Testis (tissue), 3 donors: Measurements from ENCODE around the gene SH2B3. TPM values are rescaled to one million over a fixed set of nuclear protein-coding genes. Genes with fewer than 3 reads are reported as not detected.

Experiments
- DNase-seq: peaks from one replicate; pipeline ENCODE4 v3.0.0-alpha.2; 2019
- H3K27ac ChIP-seq, 2 donors: fragments of 200-600 bp; sonication (generic); one replicate each; pipeline ENCODE4 v1.5.1; 2019
- H3K27me3 ChIP-seq: fragments of 200-600 bp; sonication (generic); one replicate; pipeline ENCODE4 v1.5.1; 2019
- H3K36me3 ChIP-seq: fragments of 200-600 bp; sonication (generic); one replicate; pipeline ENCODE4 v1.5.1; 2017; ENCODE audit warnings: low read depth; ENCODE audit errors: missing control alignments
- H3K4me1 ChIP-seq: fragments of 200-600 bp; sonication (generic); one replicate; pipeline ENCODE4 v1.5.1; 2019
- H3K4me3 ChIP-seq, 2 donors: fragments of 200-600 bp; sonication (generic); one replicate each; pipeline ENCODE4 v1.5.1; 2017 to 2019
- H3K9me3 ChIP-seq: fragments of 200-600 bp; sonication (generic); one replicate; pipeline ENCODE4 v1.5.1; 2017
- CTCF ChIP-seq, 3 experiments: fragments of 450-650 bp in 2 of 3; fragments of 200-600 bp in 1 of 3; sonication (generic) in 1 of 3; IDR thresholded peaks; one replicate each; pipeline ENCODE4 v1.5.1; 2016 to 2019; ENCODE audit warnings: antibody characterized with exemption in 3 of 3, mild to moderate bottlenecking in 2 of 3, moderate library complexity in 1 of 3
- POLR2A ChIP-seq: fragments of 450-650 bp; IDR thresholded peaks from one replicate; pipeline ENCODE4 v1.6.1; 2017; ENCODE audit warnings: antibody characterized with exemption, mild to moderate bottlenecking, moderate library complexity
- WGBS, 2 donors: methylation state at CpG; one replicate each; pipeline ENCODE4 v1.1.5; 2018; 5-methylcytosine and 5-hydroxymethylcytosine counted together
- intact Hi-C: fragments of 100-400 bp; cut with DNase I; formaldehyde crosslinking; loops from one replicate; pipeline ENCODE4 v1.15.1; 2023; ENCODE audit warnings: low total_unique reads
- polyA plus RNA-seq: library from polyadenylated mRNA; stranded (reverse); fragments of 350-450 nt; fragmentation: Illumina TruSeq; extraction: RNeasy Lipid Tissue Mini Kit (QIAGEN cat#74804); gene quantifications from one replicate; pipeline ENCODE4 v1.2.3, GENCODE V29; 2014; ENCODE audit warnings: low read depth, low replicate concordance; ENCODE audit not compliant: insufficient read depth
- total RNA-seq, 2 donors: library from RNA; depleted of rRNA; stranded (reverse); fragments of >200 nt; gene quantifications; one replicate each; pipeline ENCODE4 v1.2.3, GENCODE V29; 2016

SH2B3 gene
- total and polyA plus RNA-seq, 3 donors from 2014 or later: 22.0 to 38.1 (median 36.9) TPM

GRCh38 chr12:111425655-111426054 lies 19.9 kb downstream of the SH2B3 start:
- Histone ChIP-seq H3K27ac (no peak overlapping the region), H3K9me3 (no peaks in the 10 kb centered on the region), H3K27me3 (no peaks in the 10 kb centered on the region), H3K4me1 (peaks cover 9% of the 10 kb centered on the region), H3K36me3 (no peaks in the 10 kb centered on the region), H3K4me3 (no peak overlapping the region)
- intact Hi-C loops: no loop called here
- DNase-seq: no peak
- WGBS, 2 donors: 70 to 73% methylated on average over 5 to 8 of the region's 8 CpGs
- no peak for TF ChIP-seq POLR2A
- no peak for TF ChIP-seq CTCF (IDR thresholded peaks at IDR 0.05)

- Histone ChIP-seq H3K27ac (no peak overlapping the region), H3K4me1 (peaks cover 9% of the 10 kb centered on the region), H3K9me3 (no peaks in the 10 kb centered on the region), H3K36me3 (no peaks in the 10 kb centered on the region), H3K27me3 (no peaks in the 10 kb centered on the region), H3K4me3 (no peak overlapping the region)
- DNase-seq: no peak
- 82 to 93% methylated on average over 8 to 11 of the region's 11 CpGs for WGBS, 2 donors
- TF ChIP-seq CTCF (IDR thresholded peaks at IDR 0.05) (no peak), POLR2A (no peak)
- intact Hi-C loops: no loop called here
These were observed 20.8 kb downstream of the SH2B3 start for GRCh38 chr12:111426344-111427185.

GRCh38 chr12:111427417-111428074 lies 21.8 kb downstream of the SH2B3 start:
- WGBS, 2 donors: 89 to 92% methylated on average over 6 to 7 of the region's 7 CpGs
- no peak overlapping the region for H3K27ac ChIP-seq
- H3K36me3 ChIP-seq: no peaks in the 10 kb centered on the region
- no peaks in the 10 kb centered on the region for H3K27me3 ChIP-seq
- intact Hi-C loops: no loop called here
- H3K4me1 ChIP-seq: peaks cover 9% of the 10 kb centered on the region
- TF ChIP-seq CTCF (IDR thresholded peaks at IDR 0.05) (no peak), POLR2A (no peak)
- no peak for DNase-seq
- no peaks in the 10 kb centered on the region for H3K9me3 ChIP-seq
- H3K4me3 ChIP-seq: no peak overlapping the region

- 67 to 79% methylated on average over 3 to 9 of the region's 9 CpGs for WGBS, 2 donors
- no peak overlapping the region for H3K27ac ChIP-seq
- H3K4me1 ChIP-seq: peaks cover 9% of the 10 kb centered on the region
These were observed 22.5 kb downstream of the SH2B3 start for GRCh38 chr12:111428081-111428727.

More at GRCh38 chr12:111428081-111428727, 22.5 kb downstream of the SH2B3 start:
- no peaks in the 10 kb centered on the region for H3K9me3 ChIP-seq
- no peak overlapping the region for H3K4me3 ChIP-seq
- intact Hi-C loops: no loop called here
- no peaks in the 10 kb centered on the region for H3K27me3 ChIP-seq
- DNase-seq: no peak
- no peaks in the 10 kb centered on the region for H3K36me3 ChIP-seq
- TF ChIP-seq POLR2A (no peak), CTCF (IDR thresholded peaks at IDR 0.05) (no peak)
